Anterior cingulate cortex (tissue), 58 donors: ENCODE results near the gene TOP3B.

ENCODE experiments used
- DNase-seq, 58 donors: peaks; one replicate each; lab custom pipeline; 2025; lab: John Stamatoyannopoulos, UW

Gene TOP3B

GRCh38 chr22:21933413-21933812 lies 49.2 kb downstream of the TOP3B start:
- DNase-seq: no peak

GRCh38 chr22:21932347-21932746 lies 50.2 kb downstream of the TOP3B start:
- DNase-seq: no peak

- DNase-seq: no peak
These were observed 51.5 kb downstream of the TOP3B start for GRCh38 chr22:21931056-21931455.

- no peak for DNase-seq
These were observed 53.3 kb downstream of the TOP3B start for GRCh38 chr22:21929253-21929652.

GRCh38 chr22:21928048-21928447 lies 54.5 kb downstream of the TOP3B start:
- no peak for DNase-seq

- peak in 17 of 58 donors; percentile 8 to 59 (median 35) for DNase-seq
These were observed 55.3 kb downstream of the TOP3B start for GRCh38 chr22:21927174-21927823.

- no peak for DNase-seq
These were observed 55.9 kb downstream of the TOP3B start for GRCh38 chr22:21926728-21927127.

- DNase-seq: no peak
These were observed 59.4 kb downstream of the TOP3B start for GRCh38 chr22:21923163-21923561.

GRCh38 chr22:21922370-21923162 lies 60.0 kb downstream of the TOP3B start:
- no peak for DNase-seq

- peak in 2 of 58 donors; percentile 22 to 29 for DNase-seq
These were observed 60.9 kb downstream of the TOP3B start for GRCh38 chr22:21921729-21922128.

GRCh38 chr22:21921184-21921721 lies 61.3 kb downstream of the TOP3B start:
- DNase-seq: no peak

GRCh38 chr22:21920341-21921183 lies 62.0 kb downstream of the TOP3B start:
- DNase-seq: no peak

GRCh38 chr22:21919526-21920307 lies 62.9 kb downstream of the TOP3B start:
- DNase-seq: no peak

- no peak for DNase-seq
These were observed 64.0 kb downstream of the TOP3B start for GRCh38 chr22:21918466-21919185.

GRCh38 chr22:21917959-21918261 lies 64.7 kb downstream of the TOP3B start:
- no peak for DNase-seq

GRCh38 chr22:21917181-21917958 lies 65.2 kb downstream of the TOP3B start:
- peak in 20 of 58 donors; percentile 13 to 61 (median 32) for DNase-seq

GRCh38 chr22:21916309-21916918 lies 66.2 kb downstream of the TOP3B start:
- no peak for DNase-seq

GRCh38 chr22:21915624-21916308 lies 66.8 kb downstream of the TOP3B start:
- no peak for DNase-seq
